Activated CD8-positive, alpha-beta memory T cell treated with anti-CD3 and anti-CD28 coated beads, Interleukin-2, amount 50 U/mL, for 24 hours (primary cell): ENCODE data around the gene SERPIND1.
A peak's percentile ranks its signal among the peaks of the same experiment; 100 is the strongest.

Experiments
- DNase-seq: peaks from one replicate; pipeline ENCODE4 v3.0.0-alpha.2; 2020; ENCODE audit errors: extremely low read depth

The SERPIND1 gene

GRCh38 chr22:20775342-20775895 is 1.5 kb downstream of the SERPIND1 start:
- DNase-seq: no peak

GRCh38 chr22:20776624-20777405 is 2.9 kb downstream of the SERPIND1 start:
- DNase-seq: no peak

- DNase-seq: no peak
These were observed 3.7 kb downstream of the SERPIND1 start for GRCh38 chr22:20777420-20778177.

- DNase-seq: no peak
These were observed 5.3 kb downstream of the SERPIND1 start for GRCh38 chr22:20779014-20779817.

GRCh38 chr22:20779818-20780158 is 5.9 kb downstream of the SERPIND1 start:
- no peak for DNase-seq

- peak; percentile 3 for DNase-seq
These were observed 7.5 kb downstream of the SERPIND1 start for GRCh38 chr22:20781272-20781990.

- no peak for DNase-seq
These were observed 8.2 kb downstream of the SERPIND1 start for GRCh38 chr22:20782083-20782482.

- no peak for DNase-seq
These were observed 8.8 kb downstream of the SERPIND1 start for GRCh38 chr22:20782596-20783299.

GRCh38 chr22:20783300-20783673 is 9.4 kb downstream of the SERPIND1 start:
- DNase-seq: no peak

- no peak for DNase-seq
These were observed 10.2 kb downstream of the SERPIND1 start for GRCh38 chr22:20783844-20784723.

- no peak for DNase-seq
These were observed 11.5 kb downstream of the SERPIND1 start for GRCh38 chr22:20785415-20785814.

GRCh38 chr22:20786048-20786447 is 12.1 kb downstream of the SERPIND1 start:
- no peak for DNase-seq

- no peak for DNase-seq
These were observed 12.6 kb downstream of the SERPIND1 start for GRCh38 chr22:20786536-20786979.

GRCh38 chr22:20787223-20787622 is 13.3 kb downstream of the SERPIND1 start:
- no peak for DNase-seq

GRCh38 chr22:20787746-20788626 is 14.1 kb downstream of the SERPIND1 start:
- no peak for DNase-seq

- no peak for DNase-seq
These were observed 14.9 kb downstream of the SERPIND1 start for GRCh38 chr22:20788627-20789344.

- no peak for DNase-seq
These were observed 18.5 kb downstream of the SERPIND1 start for GRCh38 chr22:20792221-20792965.
